Heart right ventricle (tissue), 16 donors: Measurements from ENCODE around the gene CNPY3. TPM values are rescaled to one million over a fixed set of nuclear protein-coding genes. Genes with fewer than 3 reads are reported as not detected.

Experiments used
- ATAC-seq, 8 donors: fragments of 200-7000 bp; cut with Tn5 transposase; one replicate each; pipeline ENCODE4 v1.9.1; 2020; ENCODE audit warnings: mild to moderate bottlenecking in 8 of 8, moderate library complexity in 8 of 8, moderate number of reproducible peaks in 1 of 8
- DNase-seq, 2 donors: peaks; one replicate each; pipeline ENCODE4 v3.0.0-alpha.2; 2020
- H3K27ac ChIP-seq, 10 donors: fragments of 200-600 bp; sonication (generic) in 2 of 10; one replicate each; pipeline versions ENCODE4 v1.5.0 to v1.8.0; 2020 to 2022; ENCODE audit warnings: mild to moderate bottlenecking in 3 of 10
- H3K27me3 ChIP-seq, 7 donors: fragments of 200-600 bp; one replicate each; pipeline ENCODE4 v1.8.0; 2021 to 2022; ENCODE audit warnings: mild to moderate bottlenecking in 2 of 7
- H3K36me3 ChIP-seq, 9 donors: fragments of 200-600 bp; sonication (generic) in 1 of 9; one replicate each; pipeline versions ENCODE4 v1.5.0 to v1.8.0; 2020 to 2022; ENCODE audit warnings: mild to moderate bottlenecking in 2 of 9
- H3K4me1 ChIP-seq, 9 donors: fragments of 200-600 bp; sonication (generic) in 1 of 9; one replicate each; pipeline versions ENCODE4 v1.5.0 to v1.8.0; 2020 to 2022; ENCODE audit warnings: mild to moderate bottlenecking in 4 of 9
- H3K4me3 ChIP-seq, 10 donors: fragments of 200-600 bp; sonication (generic) in 2 of 10; one replicate each; pipeline versions ENCODE4 v1.5.0 to v1.8.0; 2020 to 2022; ENCODE audit warnings: mild to moderate bottlenecking in 7 of 10, moderate library complexity in 2 of 10
- H3K9me3 ChIP-seq, 11 donors: fragments of 200-600 bp in 10 of 11; sonication (generic) in 2 of 11; one replicate each; pipeline versions ENCODE4 v1.5.0 to v1.8.0; 2013 to 2022; ENCODE audit warnings: mild to moderate bottlenecking in 2 of 11, control low read depth in 1 of 11, moderate library complexity in 1 of 11
- WGBS, 2 donors: extraction: QIAGEN DNeasy Blood & Tissue Kit; methylation state at CpG; one replicate each; pipeline ENCODE4 v1.1.7; 2013; ENCODE audit warnings: inconsistent platforms in 1 of 2; 5-methylcytosine and 5-hydroxymethylcytosine counted together
- intact Hi-C, 10 donors: fragments of 100-400 bp; cut with DNase I; formaldehyde crosslinking; loops; one replicate each; pipeline versions ENCODE4 v1.11.1 to v1.14.2; 2022
- polyA plus RNA-seq, 2 donors: library from polyadenylated mRNA; stranded (reverse); fragments of 200-250 nt; gene quantifications; one replicate each; pipeline ENCODE4 v1.2.3, GENCODE V29; 2013
- total RNA-seq, 10 donors: library from RNA; stranded (reverse); fragmentation: NEBNext Ultra II Directional in 3 of 10; extraction: Animal tissue kit (Norgen Biotek cat#: 25700) in 3 of 10; gene quantifications; one replicate each; pipeline versions ENCODE4 v1.2.1 to v1.2.4, GENCODE V29; 2021 to 2023
- TF ChIP-seq, protein P1 (sequence below), 9 donors: fragments of 200-600 bp; sonication (generic) in 2 of 9; IDR thresholded peaks; one replicate each; pipeline versions ENCODE4 v1.5.0 to v1.8.0; 2021 to 2022; ENCODE audit warnings: antibody characterized with exemption in 9 of 9, mild to moderate bottlenecking in 5 of 9, moderate library complexity in 1 of 9
- donor health status: Arrhythmogenic right ventricular cardiomyopathy.
- donor health status: ischemic (EF 13 %, LVEDD 7.1; RV severe dilation, severe dysfunction).
- donor health status: healthy with polysubstance abuse.
- donor health status: DM: no; HTN: yes; CAD: no.
- donor health status: DM: no; HTN: no; CAD: no.
- donor health status: ischemic (EF 25% LVEDD 6.9; RV normal size, moderate dysfunction).
- donor health status: ischemic (EF 25% LVEDD 5.7; RV mildly dilated, moderate dysfunction).
- donor health status: healthy.
- donor health status: DM: yes; HTN: yes; CAD: no.
- donor health status: Ischemic cardiomyopathy.
- donor health status: ischemic (EF 35%, LVEDD 5.7; RV mildly dilated, moderate dysfunction).
- donor health status: nonischemic (EF 11% LVEDD 7.7; RV severe dilation, severe dysfunction).
- donor health status: DM: yes; HTN: yes; CAD: no.
- donor health status: PGD.
- donor health status: ischemic (EF 29% LVEDD 5.4; RV normal size, mild dysfunction).
- donor health status: nonischemic (EF 23%, LVEDD 6.1; RV moderate dilation, normal function).

Gene CNPY3
- total and polyA plus RNA-seq, 12 donors, result 10.4 to 40.4 (median 15.9) TPM

DNA sequence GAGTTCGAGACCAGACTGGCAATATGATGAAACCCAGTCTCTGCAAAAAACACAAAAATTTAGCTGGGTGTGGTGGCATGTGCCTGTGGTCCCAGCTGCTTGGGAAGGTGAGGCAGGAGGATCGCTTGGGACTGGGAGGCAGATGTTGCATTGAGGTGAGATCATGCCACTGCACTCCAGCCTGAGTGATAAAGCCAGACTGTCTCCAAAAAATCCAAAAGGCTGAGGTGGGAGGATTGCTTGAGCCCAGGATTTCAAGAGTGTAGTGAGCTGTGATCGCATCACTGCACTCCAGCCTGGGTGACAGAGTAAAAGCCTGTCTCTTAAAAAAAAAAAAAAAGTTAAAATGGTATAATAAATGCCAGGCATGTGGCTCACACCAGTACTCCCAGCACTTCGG is 14.7 kb upstream of the CNPY3 start:
- intact Hi-C loops, result loop anchor here in 1 of 10 donors (10.0 kb wide), 1 partner anchor 90 kb away; no protein-coding TSS in a partner anchor
- WGBS, 2 donors, result 80 to 81% methylated on average over 4 of the region's 4 CpGs
- ATAC-seq, result no peak

DNA sequence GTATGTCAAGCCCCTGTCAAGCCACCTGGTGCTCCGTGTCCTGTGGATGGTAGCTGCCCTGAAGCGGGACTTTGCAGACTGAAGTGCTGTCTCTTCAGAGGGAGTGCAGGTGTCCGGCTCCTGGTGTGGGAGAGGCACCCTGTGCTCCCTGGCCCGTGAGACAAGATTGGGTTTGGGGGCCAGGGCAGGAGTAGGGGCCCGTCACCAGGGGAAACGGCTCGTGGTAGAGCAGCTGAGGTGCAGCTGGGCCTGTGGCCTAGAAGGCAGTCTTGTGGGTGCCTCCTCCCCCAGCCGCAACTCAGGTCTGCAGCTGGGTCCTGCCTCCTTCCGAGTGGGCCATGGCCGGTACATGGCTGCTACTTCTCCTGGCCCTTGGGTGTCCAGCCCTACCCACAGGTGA is 13.5 kb upstream of the CNPY3 start, which contains the start of gene PTCRA:
PTCRA (plus strand) TSS at position 322 of the 400 bp plus-strand sequence; CDS start at position 339, 17 bp downstream.
- TF ChIP-seq, protein P1, sequence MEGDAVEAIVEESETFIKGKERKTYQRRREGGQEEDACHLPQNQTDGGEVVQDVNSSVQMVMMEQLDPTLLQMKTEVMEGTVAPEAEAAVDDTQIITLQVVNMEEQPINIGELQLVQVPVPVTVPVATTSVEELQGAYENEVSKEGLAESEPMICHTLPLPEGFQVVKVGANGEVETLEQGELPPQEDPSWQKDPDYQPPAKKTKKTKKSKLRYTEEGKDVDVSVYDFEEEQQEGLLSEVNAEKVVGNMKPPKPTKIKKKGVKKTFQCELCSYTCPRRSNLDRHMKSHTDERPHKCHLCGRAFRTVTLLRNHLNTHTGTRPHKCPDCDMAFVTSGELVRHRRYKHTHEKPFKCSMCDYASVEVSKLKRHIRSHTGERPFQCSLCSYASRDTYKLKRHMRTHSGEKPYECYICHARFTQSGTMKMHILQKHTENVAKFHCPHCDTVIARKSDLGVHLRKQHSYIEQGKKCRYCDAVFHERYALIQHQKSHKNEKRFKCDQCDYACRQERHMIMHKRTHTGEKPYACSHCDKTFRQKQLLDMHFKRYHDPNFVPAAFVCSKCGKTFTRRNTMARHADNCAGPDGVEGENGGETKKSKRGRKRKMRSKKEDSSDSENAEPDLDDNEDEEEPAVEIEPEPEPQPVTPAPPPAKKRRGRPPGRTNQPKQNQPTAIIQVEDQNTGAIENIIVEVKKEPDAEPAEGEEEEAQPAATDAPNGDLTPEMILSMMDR (IDR thresholded peaks at IDR 0.05), result no peak
- 81 to 87% methylated on average over 10 of the region's 10 CpGs for WGBS, 2 donors
- Histone ChIP-seq H3K36me3 (no peaks in the 10 kb centered on the region), H3K27ac (no peak within 1 kb of the TSS), H3K9me3 (no peaks in the 10 kb centered on the region), H3K27me3 (peaks cover 0 to 31% (median 19%) of the 10 kb centered on the region in 7 donors), H3K4me1 (peaks cover 0 to 8% (median 7%) of the 10 kb centered on the region in 9 donors), H3K4me3 (no peak within 1 kb of the TSS)
- peak in 1 of 8 donors; percentile 34 for ATAC-seq
- intact Hi-C loops, result loop anchor here in 1 of 10 donors (10.0 kb wide), 1 partner anchor 89 kb away; no protein-coding TSS in a partner anchor
- DNase-seq, result no peak

More for the DNA sequence above, 14.7 kb upstream of the CNPY3 start:
- no peaks in the 10 kb centered on the region for H3K36me3 ChIP-seq
- H3K4me3 ChIP-seq, result no peak overlapping the region
- H3K4me1 ChIP-seq, result peaks cover 0 to 8% (median 7%) of the 10 kb centered on the region in 9 donors
- no peak overlapping the region for H3K27ac ChIP-seq
- H3K9me3 ChIP-seq, result no peaks in the 10 kb centered on the region
- DNase-seq, result no peak
- TF ChIP-seq, protein P1 (IDR thresholded peaks at IDR 0.05), result no peak
- peaks cover 0 to 31% (median 19%) of the 10 kb centered on the region in 7 donors for H3K27me3 ChIP-seq

DNA sequence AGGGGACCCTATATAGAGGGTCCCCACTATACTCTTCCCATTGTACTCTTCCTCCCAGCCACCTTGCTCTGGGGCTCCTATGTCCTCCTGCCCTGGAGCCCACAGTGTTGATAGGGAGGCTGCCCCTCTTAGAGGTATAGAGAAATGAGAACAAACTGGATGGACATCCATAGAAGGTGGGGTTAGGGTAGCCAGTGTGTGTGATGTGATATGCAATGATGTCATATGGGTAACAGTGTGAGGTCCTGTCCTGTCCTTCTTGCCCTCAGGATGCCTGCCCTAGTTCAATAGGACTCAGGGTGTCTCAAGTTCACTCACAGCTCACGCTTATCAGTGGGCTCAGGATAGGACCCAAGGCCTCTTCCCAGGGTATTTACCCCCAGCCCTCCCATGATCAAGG is 13.0 kb upstream of the CNPY3 start:
- peaks cover 0 to 6% (median 6%) of the 10 kb centered on the region in 9 donors for H3K4me1 ChIP-seq
- H3K36me3 ChIP-seq, result no peaks in the 10 kb centered on the region
- no peak overlapping the region for H3K27ac ChIP-seq
- 85 to 90% methylated on average over 1 of the region's 1 CpG for WGBS, 2 donors
- DNase-seq (no peak), ATAC-seq (peak in 1 of 8 donors; percentile 53)
- TF ChIP-seq, protein P1 (IDR thresholded peaks at IDR 0.05), result no peak
- no peak overlapping the region for H3K4me3 ChIP-seq
- H3K27me3 ChIP-seq, result peaks cover 0 to 31% (median 15%) of the 10 kb centered on the region in 7 donors
- intact Hi-C loops, result loop anchor here in 1 of 10 donors (10.0 kb wide), 1 partner anchor 89 kb away; no protein-coding TSS in a partner anchor
- no peaks in the 10 kb centered on the region for H3K9me3 ChIP-seq

DNA sequence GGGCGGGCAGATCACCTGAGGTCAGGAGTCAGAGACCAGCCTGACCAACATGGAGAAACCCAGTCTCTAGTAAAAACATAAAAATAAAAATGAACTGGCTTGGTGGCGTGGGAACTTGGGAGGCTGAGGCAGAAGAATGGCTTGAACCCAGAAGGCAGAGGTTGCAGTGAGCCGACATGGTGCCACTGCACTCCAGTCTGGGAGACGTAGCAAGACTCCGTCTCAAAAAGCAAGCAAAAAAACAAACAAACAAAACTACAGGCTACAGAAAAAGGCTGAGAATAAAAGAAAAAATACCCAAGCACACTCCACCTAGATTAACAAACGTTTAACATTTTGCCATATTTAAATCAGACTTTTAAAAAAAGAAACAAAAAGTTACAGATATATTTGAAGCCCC is 7.5 kb upstream of the CNPY3 start:
- intact Hi-C loops, result loop anchor here in 1 of 10 donors (10.0 kb wide), 1 partner anchor 133 kb away; the partner anchor contains the start of genes CUL7, KLC4 and MRPL2
- ATAC-seq, result no peak
- no peak for DNase-seq

More for the DNA sequence above, 7.5 kb upstream of the CNPY3 start:
- H3K27ac ChIP-seq, result no peak overlapping the region
- WGBS, 2 donors, result 77 to 82% methylated on average over 6 of the region's 6 CpGs
- H3K27me3 ChIP-seq, result peaks cover 0 to 7% (median 0%) of the 10 kb centered on the region in 7 donors
- no peaks in the 10 kb centered on the region for H3K36me3 ChIP-seq
- H3K9me3 ChIP-seq, result no peaks in the 10 kb centered on the region
- TF ChIP-seq, protein P1 (IDR thresholded peaks at IDR 0.05), result no peak
- H3K4me1 ChIP-seq, result peaks cover 0 to 16% (median 0%) of the 10 kb centered on the region in 9 donors
- H3K4me3 ChIP-seq, result no peak overlapping the region
